Measurements from ENCODE around the gene LRRC4C.

DNA sequence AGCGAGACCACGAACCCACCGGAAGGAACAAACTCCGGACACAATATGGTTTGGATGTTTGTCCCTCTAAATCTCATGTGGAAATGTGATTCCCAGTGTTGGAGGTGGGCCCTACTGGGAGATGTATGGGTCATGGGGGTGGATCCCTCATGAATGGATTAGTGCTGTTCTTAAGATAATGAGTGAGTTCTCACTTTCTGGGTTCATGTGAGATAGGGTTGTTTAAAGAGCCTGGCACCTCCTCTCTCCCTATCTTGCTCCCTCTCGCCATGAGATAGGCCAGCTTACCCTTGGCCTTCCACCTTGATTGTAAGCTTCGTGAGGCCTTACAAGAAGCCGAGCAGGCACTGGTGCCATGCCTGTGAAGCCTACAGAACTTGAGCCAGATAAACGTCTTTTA, 184.6 kb downstream of the LRRC4C start:
- TF ChIP-seq NFIC (IDR thresholded peaks at IDR 0.05) (no peak), CREB1 (IDR thresholded peaks at IDR 0.05; ENCODE audit: low read depth) (no peak)
- TF ChIP-seq, protein P1, sequence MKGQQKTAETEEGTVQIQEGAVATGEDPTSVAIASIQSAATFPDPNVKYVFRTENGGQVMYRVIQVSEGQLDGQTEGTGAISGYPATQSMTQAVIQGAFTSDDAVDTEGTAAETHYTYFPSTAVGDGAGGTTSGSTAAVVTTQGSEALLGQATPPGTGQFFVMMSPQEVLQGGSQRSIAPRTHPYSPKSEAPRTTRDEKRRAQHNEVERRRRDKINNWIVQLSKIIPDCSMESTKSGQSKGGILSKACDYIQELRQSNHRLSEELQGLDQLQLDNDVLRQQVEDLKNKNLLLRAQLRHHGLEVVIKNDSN (IDR thresholded peaks at IDR 0.05) = no peak
- TF ChIP-seq, protein P2, sequence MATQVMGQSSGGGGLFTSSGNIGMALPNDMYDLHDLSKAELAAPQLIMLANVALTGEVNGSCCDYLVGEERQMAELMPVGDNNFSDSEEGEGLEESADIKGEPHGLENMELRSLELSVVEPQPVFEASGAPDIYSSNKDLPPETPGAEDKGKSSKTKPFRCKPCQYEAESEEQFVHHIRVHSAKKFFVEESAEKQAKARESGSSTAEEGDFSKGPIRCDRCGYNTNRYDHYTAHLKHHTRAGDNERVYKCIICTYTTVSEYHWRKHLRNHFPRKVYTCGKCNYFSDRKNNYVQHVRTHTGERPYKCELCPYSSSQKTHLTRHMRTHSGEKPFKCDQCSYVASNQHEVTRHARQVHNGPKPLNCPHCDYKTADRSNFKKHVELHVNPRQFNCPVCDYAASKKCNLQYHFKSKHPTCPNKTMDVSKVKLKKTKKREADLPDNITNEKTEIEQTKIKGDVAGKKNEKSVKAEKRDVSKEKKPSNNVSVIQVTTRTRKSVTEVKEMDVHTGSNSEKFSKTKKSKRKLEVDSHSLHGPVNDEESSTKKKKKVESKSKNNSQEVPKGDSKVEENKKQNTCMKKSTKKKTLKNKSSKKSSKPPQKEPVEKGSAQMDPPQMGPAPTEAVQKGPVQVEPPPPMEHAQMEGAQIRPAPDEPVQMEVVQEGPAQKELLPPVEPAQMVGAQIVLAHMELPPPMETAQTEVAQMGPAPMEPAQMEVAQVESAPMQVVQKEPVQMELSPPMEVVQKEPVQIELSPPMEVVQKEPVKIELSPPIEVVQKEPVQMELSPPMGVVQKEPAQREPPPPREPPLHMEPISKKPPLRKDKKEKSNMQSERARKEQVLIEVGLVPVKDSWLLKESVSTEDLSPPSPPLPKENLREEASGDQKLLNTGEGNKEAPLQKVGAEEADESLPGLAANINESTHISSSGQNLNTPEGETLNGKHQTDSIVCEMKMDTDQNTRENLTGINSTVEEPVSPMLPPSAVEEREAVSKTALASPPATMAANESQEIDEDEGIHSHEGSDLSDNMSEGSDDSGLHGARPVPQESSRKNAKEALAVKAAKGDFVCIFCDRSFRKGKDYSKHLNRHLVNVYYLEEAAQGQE (IDR thresholded peaks at IDR 0.05; ENCODE audit: low read depth) = no peak
